Cardiac muscle cell (in vitro differentiated cells and primary cell): ENCODE results near the gene C19orf47. TPM values are rescaled to one million over a fixed set of nuclear protein-coding genes. Genes with fewer than 3 reads are reported as not detected.

Experiments used
- DNase-seq, 2 donors: peaks; one replicate each; pipeline versions ENCODE4 v3.0.0 to v3.0.0-alpha.2; 2010 to 2017; ENCODE audit warnings: low read depth in 1 of 2, low spot score in 1 of 2
- H3K27ac ChIP-seq: fragments of 200-600 bp; sonication (generic); 2 replicates; pipeline ENCODE4 v1.5.1; 2016
- H3K27me3 ChIP-seq: fragments of 200-600 bp; sonication (generic); 2 replicates; pipeline ENCODE4 v1.6.0; 2016; ENCODE audit warnings: control low read depth
- H3K36me3 ChIP-seq: fragments of 200-600 bp; sonication (generic); 2 replicates; pipeline ENCODE4 v1.5.1; 2016; ENCODE audit warnings: control low read depth
- H3K4me1 ChIP-seq: fragments of 200-600 bp; sonication (generic); 2 replicates; pipeline ENCODE4 v1.8.1; 2017; ENCODE audit warnings: low read depth, mild to moderate bottlenecking, mixed run types
- H3K4me3 ChIP-seq: fragments of 200-600 bp; sonication (generic); 2 replicates; pipeline ENCODE4 v1.5.1; 2016; ENCODE audit warnings: mild to moderate bottlenecking
- H3K9me3 ChIP-seq: fragments of 200-600 bp; sonication (generic); 2 replicates; pipeline ENCODE4 v1.5.1; 2017; ENCODE audit warnings: low read depth, mild to moderate bottlenecking, control low read depth
- CTCF ChIP-seq: IDR thresholded peaks from 2 replicates; pipeline ENCODE4 v1.5.1; 2012; ENCODE audit warnings: low read depth, mild to moderate bottlenecking, low read length
- polyA plus RNA-seq: library from polyadenylated mRNA; unstranded; fragments of >200 nt; fragmentation: Nextera tagmentation; extraction: Ambion mirVana; gene quantifications from 2 replicates; pipeline ENCODE4 v1.2.1, GENCODE V29; 2016
- total RNA-seq: library from RNA; depleted of rRNA; stranded (reverse); fragments of >200 nt; gene quantifications from 2 replicates; pipeline ENCODE4 v1.2.3, GENCODE V29; 2016

Gene C19orf47, protein sequence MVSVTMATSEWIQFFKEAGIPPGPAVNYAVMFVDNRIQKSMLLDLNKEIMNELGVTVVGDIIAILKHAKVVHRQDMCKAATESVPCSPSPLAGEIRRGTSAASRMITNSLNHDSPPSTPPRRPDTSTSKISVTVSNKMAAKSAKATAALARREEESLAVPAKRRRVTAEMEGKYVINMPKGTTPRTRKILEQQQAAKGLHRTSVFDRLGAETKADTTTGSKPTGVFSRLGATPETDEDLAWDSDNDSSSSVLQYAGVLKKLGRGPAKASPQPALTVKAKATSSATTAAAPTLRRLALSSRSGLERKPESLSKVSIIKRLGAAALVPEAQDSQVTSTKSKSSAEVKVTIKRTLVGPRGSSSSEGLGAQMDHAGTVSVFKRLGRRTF
- total RNA-seq (16.4 and 35.7 TPM in 2 replicates), polyA plus RNA-seq (20.3 and 21.2 TPM in 2 replicates)

GRCh38 chr19:40348125-40348913 lies at the start of gene C19orf47, which contains the start of gene PLD3:
TSS of gene C19orf47 (minus strand) at chr19:40348397. CDS start at chr19:40341857, 6,540 bp downstream.
TSS of gene PLD3 (plus strand) at chr19:40348695. CDS start at chr19:40366484, 17,789 bp downstream.
- H3K27ac ChIP-seq: no peak within 1 kb of the TSS
- H3K9me3 ChIP-seq: no peaks in the 10 kb centered on the region
- peak within 1 kb of the TSS; percentile 79 for H3K4me3 ChIP-seq

GRCh38 chr19:40397568-40397906 lies 49.3 kb upstream of the C19orf47 start:
- Histone ChIP-seq H3K4me3 (no peak overlapping the region), H3K36me3 (no peaks in the 10 kb centered on the region), H3K4me1 (no peaks in the 10 kb centered on the region), H3K9me3 (no peaks in the 10 kb centered on the region), H3K27ac (no peak overlapping the region), H3K27me3 (no peaks in the 10 kb centered on the region)
- no peak for TF ChIP-seq CTCF
- DNase-seq: no peak

More at GRCh38 chr19:40348125-40348913, at the start of gene C19orf47, which contains the start of gene PLD3:
- no peaks in the 10 kb centered on the region for H3K4me1 ChIP-seq
- H3K36me3 ChIP-seq: no peaks in the 10 kb centered on the region
- DNase-seq: peak; percentile 100
- no peak for TF ChIP-seq CTCF
- H3K27me3 ChIP-seq: no peaks in the 10 kb centered on the region

DNA sequence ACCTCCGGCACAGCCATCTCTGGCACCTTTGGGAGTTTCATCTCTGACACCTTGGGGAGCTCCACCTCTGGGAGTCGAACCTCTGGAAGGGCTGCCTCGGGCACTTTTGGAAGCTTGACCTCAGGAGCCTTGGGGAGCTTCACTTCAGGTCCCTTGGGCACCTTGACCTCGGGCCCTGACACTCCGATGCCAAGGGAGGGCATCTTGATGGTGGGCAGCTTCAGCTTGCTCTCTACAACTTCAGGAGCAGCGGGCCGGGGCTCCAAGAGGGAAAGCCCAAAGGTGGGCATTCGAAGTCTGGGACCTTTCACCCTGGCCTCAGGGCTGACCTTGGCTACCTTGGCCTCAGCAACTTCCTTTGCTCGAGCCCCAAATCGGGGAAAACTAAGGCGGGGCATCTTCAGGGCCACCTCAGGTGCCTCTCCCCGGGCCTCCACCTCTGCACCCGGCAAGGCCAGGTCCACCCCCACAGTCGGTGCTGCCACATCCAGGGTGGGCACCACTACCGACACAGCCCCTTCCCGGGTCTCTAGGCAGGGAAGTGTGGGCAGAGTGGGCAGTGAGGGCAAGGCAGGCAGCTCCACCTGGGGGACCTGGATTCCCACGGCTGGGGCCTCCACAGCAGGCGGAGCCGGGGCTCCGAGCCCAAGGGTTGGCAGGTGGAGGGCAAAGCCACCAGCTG lies 48.8 kb upstream of the C19orf47 start:
- Histone ChIP-seq H3K4me3 (no peak overlapping the region), H3K36me3 (no peaks in the 10 kb centered on the region), H3K4me1 (no peaks in the 10 kb centered on the region), H3K27ac (no peak overlapping the region), H3K27me3 (no peaks in the 10 kb centered on the region), H3K9me3 (no peaks in the 10 kb centered on the region)
- no peak for DNase-seq
- TF ChIP-seq CTCF: no peak

- Histone ChIP-seq H3K36me3 (no peaks in the 10 kb centered on the region), H3K27me3 (no peaks in the 10 kb centered on the region), H3K4me1 (no peaks in the 10 kb centered on the region), H3K9me3 (no peaks in the 10 kb centered on the region), H3K4me3 (no peak overlapping the region), H3K27ac (no peak overlapping the region)
- TF ChIP-seq CTCF: no peak
- DNase-seq: no peak
Observed at GRCh38 chr19:40395956-40396355, 47.8 kb upstream of the C19orf47 start.

DNA sequence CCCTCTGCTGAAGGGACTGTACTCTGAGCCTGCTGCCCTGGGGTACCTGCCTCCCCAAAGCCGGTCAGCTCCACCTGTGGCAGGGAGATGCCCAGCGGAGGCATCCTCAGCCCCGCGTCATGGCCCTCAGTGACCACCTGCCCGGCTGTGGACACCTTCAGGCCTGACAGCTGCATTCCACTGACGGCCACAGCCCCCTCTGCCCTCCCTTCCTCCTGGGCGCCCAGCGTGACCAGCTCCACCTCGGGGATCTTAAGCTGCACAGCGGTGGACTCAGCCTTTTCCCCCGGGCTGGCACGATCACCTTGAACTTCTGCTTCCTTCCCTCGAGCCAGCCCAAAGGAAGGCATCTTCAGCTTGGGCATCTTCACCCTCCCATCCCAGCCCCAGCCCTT lies 46.6 kb upstream of the C19orf47 start:
- DNase-seq: no peak
- Histone ChIP-seq H3K9me3 (no peaks in the 10 kb centered on the region), H3K4me3 (no peak overlapping the region), H3K36me3 (no peaks in the 10 kb centered on the region), H3K27me3 (no peaks in the 10 kb centered on the region), H3K4me1 (no peaks in the 10 kb centered on the region), H3K27ac (no peak overlapping the region)
- no peak for TF ChIP-seq CTCF
